ENCODE results near the gene AHR.
"Not testable (repeated sequence)": the region's sequence is repeated elsewhere in the genome, so short reads cannot be mapped to it uniquely, and the experiment has no call there.

Gene AHR

GRCh38 chr7:17376595-17376994 lies 78.1 kb downstream of the AHR start:
- DNase-seq (ENCODE audit: low read depth in 2 of 2): no peak

- no peak for DNase-seq (ENCODE audit: low read depth in 2 of 2)
Measured at GRCh38 chr7:17380736-17381662, 82.5 kb downstream of the AHR start.

DNA sequence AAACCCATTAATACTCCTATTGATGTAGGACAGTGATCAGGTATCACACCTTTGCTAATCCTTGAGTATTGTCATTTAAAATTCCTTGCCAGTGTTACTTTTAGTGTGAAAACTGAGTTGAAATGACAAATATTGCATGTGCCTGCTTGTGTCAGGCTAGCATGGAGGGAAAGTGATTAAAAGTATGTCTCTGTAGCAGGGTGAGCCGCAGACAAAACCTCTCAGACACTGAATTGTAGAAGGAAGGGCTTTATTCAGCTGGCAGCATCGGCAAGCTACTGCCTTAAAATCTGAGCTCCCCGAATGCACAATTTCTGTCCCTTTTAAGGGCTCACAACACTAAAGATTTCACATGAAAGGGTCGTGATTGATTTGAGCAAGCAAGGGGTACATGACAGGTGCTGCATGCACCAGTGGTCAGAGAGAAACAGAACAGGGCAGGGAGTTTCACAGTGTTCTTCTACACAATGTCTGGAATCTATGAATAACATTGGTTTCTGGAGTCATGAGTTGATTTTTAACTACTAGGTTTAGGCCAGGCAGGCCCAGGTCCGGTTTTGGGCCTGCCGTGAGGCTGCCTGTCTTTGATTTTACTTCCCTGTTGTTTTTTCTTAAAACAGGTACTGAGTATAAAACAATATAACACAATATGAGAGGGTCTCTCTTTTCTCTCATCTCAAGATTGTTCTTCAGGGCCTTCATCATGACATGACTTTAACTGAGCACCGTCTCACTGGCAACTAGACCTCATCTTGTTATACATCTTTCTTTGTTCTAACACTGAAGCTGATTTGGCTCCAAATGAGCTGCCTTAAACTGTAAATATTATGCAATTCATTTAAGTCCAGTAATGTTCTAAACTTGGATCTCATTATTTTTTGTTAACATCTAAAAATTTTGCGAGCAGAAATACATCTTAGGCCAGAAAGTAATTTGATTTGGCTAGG lies 84.2 kb downstream of the AHR start:
- not testable (repeated sequence) for DNase-seq (ENCODE audit: low read depth in 2 of 2)

DNA sequence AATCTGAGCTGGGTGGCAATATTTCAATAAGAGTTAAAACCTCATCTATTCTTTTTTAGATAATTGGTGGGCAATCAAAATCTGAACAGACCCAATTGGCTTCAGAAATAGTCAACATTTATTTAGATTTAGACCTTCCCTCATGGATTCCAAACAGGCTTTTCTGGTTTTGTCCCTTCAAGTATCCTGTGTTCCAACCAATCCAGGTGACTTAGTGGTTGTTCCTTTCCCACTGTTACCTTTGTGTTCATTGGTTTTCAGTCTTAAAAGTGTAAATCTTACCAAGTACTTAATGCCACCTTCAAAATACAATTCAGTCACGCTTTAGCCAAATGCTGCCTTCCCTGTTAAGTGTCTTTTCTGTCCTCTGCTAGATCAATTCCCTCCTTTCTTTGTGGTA lies 85.9 kb downstream of the AHR start:
- no peak for DNase-seq (ENCODE audit: low read depth in 2 of 2)

DNA sequence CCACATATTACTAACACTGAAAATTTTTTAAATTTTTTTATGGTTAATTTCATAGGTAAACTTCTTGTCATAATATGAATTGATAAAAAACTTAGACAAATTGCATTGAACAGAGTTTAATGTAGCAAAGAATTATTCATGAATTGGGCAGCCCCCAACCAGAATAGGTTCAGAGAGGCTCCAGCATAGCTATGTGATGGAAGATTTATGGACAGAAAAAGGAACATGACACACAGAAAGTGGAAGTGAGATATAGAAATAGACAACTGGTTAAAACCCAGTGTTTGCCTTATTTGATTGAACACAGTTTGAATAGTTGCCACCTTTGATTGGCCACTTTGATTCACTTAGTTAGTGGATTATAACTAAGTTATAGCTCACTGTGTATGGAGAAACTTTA lies 87.2 kb downstream of the AHR start:
- no peak for DNase-seq (ENCODE audit: low read depth in 2 of 2)

DNA sequence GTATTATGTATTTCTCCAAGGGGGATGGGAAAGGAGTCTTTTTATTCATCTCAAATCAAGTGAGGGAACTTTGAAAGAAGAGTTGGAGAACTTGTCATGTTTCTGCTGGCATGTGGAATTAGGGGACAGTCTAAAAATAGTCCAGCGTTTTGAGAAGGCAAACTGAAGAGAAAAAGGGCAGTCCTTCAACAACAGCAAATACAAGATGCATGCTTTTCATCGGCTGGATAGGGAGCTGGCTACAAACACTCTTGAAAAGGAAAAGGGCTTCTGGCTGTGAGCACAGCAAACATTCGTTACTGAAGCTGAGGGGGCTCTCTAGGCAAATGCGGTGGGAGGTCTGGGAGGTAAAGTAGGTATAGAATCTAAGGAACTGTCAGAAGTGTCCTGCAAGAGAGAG lies 91.9 kb downstream of the AHR start:
- no peak for DNase-seq (ENCODE audit: low read depth in 2 of 2)

DNA sequence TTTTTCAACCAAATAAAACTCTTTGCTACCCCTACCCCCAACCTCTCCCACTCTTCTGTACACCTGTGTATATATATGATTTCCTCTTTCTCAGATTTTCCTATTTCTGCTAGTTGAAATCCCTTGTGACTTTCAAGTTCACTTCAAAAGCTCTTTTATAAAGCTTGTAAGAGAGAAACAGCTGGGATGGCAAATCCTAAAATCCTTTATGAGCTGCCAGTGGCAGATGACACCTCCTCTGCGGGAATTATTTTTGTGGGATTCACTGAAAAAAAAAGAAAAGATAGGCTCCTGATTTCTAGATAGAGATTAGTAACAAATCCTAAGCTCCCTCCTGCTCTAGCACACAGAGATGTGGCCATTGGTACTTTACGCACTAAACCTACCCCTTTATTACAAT lies 92.9 kb downstream of the AHR start:
- DNase-seq (ENCODE audit: low read depth in 2 of 2): no peak

GRCh38 chr7:17392846-17393245 lies 94.4 kb downstream of the AHR start:
- DNase-seq (ENCODE audit: low read depth in 2 of 2): no peak

- DNase-seq (ENCODE audit: low read depth in 2 of 2): not testable (repeated sequence)
Measured at GRCh38 chr7:17394563-17394962, 96.1 kb downstream of the AHR start.

Measured in stimulated activated CD8-positive, alpha-beta memory T cell treated with anti-CD3 and anti-CD28 coated beads, Interleukin-7, amount 100 ng/mL, for 1 hour (primary cell).